ENCODE results near the gene SUPT5H. TPM values are rescaled to one million over a fixed set of nuclear protein-coding genes. Genes with fewer than 3 reads are reported as not detected.

SUPT5H gene
- total and polyA plus RNA-seq, 2 of the 13 experiments (the other 11 are each of a cell fraction or from before 2014, with no cell fraction given), result 48.2 to 51.7 TPM

DNA sequence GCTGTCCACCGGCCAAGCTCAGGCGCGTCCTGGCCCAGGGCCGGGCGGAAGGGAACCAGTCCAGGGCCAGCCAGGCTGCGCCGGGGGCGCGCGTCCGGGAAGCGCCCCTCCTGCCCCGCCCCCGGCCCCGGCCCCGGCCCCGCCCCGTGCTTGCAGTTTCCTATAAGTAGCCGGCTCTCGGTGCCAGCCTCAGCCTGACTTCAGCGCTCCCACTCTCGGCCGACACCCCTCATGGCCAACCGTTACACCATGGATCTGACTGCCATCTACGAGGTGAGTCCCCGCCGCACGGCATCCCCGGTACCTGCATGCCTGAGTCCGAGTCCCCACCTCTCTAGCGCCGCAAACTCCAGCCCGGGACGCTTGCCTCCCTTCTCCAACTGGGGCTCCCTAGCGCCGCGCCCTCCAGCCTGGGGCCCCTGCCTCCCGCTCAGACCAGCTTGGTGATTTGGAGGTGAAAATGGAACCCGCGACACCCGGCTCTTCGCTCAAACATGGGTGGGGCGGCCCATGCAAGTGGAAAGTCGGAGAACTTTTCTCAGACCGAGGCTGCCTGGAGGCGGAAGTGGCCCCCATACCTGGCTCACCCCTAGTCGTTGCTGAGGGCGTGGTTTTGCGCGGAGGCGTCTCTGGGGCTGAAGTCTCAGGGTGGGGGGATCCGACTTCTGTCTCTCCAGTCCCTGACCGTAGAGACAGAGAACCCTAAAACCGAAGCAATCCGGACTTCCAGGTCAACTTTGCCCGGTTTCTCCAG lies 38.5 kb upstream of the SUPT5H start, which contains the start of gene ZFP36 (continued):
- TF ChIP-seq ZNF547 (CRISPR knock-in tag; IDR thresholded peaks at IDR 0.05), result 0 out of 2 replicates have a peak, but pooled peaks have one; percentile 65
- no peak for TF ChIP-seq SP1 (IDR thresholded peaks at IDR 0.05)
- peak; percentile 33 for TF ChIP-seq SP1 (CRISPR knock-in tag; IDR thresholded peaks at IDR 0.05)
- no peak for TF ChIP-seq ZNF260 (CRISPR knock-in tag; IDR thresholded peaks at IDR 0.05; ENCODE audit: borderline replicate concordance, low read depth)
- TF ChIP-seq PHF21A (CRISPR knock-in tag; IDR thresholded peaks at IDR 0.05), result peak; percentile 54; the same call in 1 of the 2 replicates
- TF ChIP-seq, protein P1, sequence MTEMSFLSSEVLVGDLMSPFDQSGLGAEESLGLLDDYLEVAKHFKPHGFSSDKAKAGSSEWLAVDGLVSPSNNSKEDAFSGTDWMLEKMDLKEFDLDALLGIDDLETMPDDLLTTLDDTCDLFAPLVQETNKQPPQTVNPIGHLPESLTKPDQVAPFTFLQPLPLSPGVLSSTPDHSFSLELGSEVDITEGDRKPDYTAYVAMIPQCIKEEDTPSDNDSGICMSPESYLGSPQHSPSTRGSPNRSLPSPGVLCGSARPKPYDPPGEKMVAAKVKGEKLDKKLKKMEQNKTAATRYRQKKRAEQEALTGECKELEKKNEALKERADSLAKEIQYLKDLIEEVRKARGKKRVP (CRISPR knock-in tag; IDR thresholded peaks at IDR 0.05), result peak in 1 of 2 experiments; percentile 55; a peak in 1 of 4 replicates
- 0 out of 2 replicates have a peak, but pooled peaks have one; percentile 34 for TF ChIP-seq ZNF510 (CRISPR knock-in tag; IDR thresholded peaks at IDR 0.05; ENCODE audit: low read depth)
- TF ChIP-seq GZF1 (CRISPR knock-in tag; IDR thresholded peaks at IDR 0.05), result no peak
- peak; percentile 76; the same call in 1 of the 2 replicates for TF ChIP-seq PRMT3 (CRISPR knock-in tag; IDR thresholded peaks at IDR 0.05; ENCODE audit: borderline replicate concordance, low read depth)
- TF ChIP-seq ZNF235 (CRISPR knock-in tag; IDR thresholded peaks at IDR 0.05; ENCODE audit: borderline replicate concordance), result no peak
- peak; percentile 28; the same call in 1 of the 2 replicates for TF ChIP-seq ATF5 (CRISPR knock-in tag; IDR thresholded peaks at IDR 0.05; ENCODE audit: low read depth)
- no peak for TF ChIP-seq LCORL (IDR thresholded peaks at IDR 0.05)
- 0 out of 2 replicates have a peak, but pooled peaks have one; percentile 32 for TF ChIP-seq LCORL (CRISPR knock-in tag; IDR thresholded peaks at IDR 0.05)
- 0 out of 2 replicates have a peak, but pooled peaks have one; percentile 54 for TF ChIP-seq ZNF451 (CRISPR knock-in tag; IDR thresholded peaks at IDR 0.05)
- peak; percentile 19; the same call in 1 of the 2 replicates for TF ChIP-seq HDAC2 (CRISPR knock-in tag; IDR thresholded peaks at IDR 0.05)
- no peak for TF ChIP-seq FOXO4 (CRISPR knock-in tag; conservative IDR thresholded peaks at IDR 0.05)
- TF ChIP-seq ZBTB38 (CRISPR knock-in tag; IDR thresholded peaks at IDR 0.05), result peak; percentile 72; the same call in 1 of the 2 replicates
- TF ChIP-seq, protein P2, sequence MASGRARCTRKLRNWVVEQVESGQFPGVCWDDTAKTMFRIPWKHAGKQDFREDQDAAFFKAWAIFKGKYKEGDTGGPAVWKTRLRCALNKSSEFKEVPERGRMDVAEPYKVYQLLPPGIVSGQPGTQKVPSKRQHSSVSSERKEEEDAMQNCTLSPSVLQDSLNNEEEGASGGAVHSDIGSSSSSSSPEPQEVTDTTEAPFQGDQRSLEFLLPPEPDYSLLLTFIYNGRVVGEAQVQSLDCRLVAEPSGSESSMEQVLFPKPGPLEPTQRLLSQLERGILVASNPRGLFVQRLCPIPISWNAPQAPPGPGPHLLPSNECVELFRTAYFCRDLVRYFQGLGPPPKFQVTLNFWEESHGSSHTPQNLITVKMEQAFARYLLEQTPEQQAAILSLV (CRISPR knock-in tag; IDR thresholded peaks at IDR 0.05; ENCODE audit: borderline replicate concordance), result peak; percentile 75; the same call in 1 of the 2 replicates
- no peak for TF ChIP-seq ZNF639 (CRISPR knock-in tag; conservative IDR thresholded peaks at IDR 0.05)
- peak; percentile 67 for TF ChIP-seq HDAC1 (CRISPR knock-in tag; IDR thresholded peaks at IDR 0.05)
- TF ChIP-seq MED13 (CRISPR knock-in tag; IDR thresholded peaks at IDR 0.05), result 0 out of 2 replicates have a peak, but pooled peaks have one; percentile 49
- no peak for TF ChIP-seq ZFP1 (CRISPR knock-in tag; IDR thresholded peaks at IDR 0.05)
- no peak for TF ChIP-seq FOXK2 (IDR thresholded peaks at IDR 0.05)
- TF ChIP-seq, protein P3, sequence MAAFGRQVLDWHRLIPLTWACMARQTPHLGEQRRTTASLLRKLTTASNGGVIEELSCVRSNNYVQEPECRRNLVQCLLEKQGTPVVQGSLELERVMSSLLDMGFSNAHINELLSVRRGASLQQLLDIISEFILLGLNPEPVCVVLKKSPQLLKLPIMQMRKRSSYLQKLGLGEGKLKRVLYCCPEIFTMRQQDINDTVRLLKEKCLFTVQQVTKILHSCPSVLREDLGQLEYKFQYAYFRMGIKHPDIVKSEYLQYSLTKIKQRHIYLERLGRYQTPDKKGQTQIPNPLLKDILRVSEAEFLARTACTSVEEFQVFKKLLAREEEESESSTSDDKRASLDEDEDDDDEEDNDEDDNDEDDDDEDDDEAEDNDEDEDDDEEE (CRISPR knock-in tag; IDR thresholded peaks at IDR 0.05), result peak; percentile 80; the same call in 1 of the 2 replicates
